Choroid plexus epithelial cell (primary cell): ENCODE measurements around the gene SLC29A1.

Experiments used
- DNase-seq: peaks from one replicate; pipeline ENCODE4 v3.0.0-alpha.2; 2010; ENCODE audit warnings: low read depth
- H3K4me3 ChIP-seq: 2 replicates; pipeline ENCODE4 v1.5.1; 2011; ENCODE audit warnings: low read depth, mild to moderate bottlenecking, control low read depth, low read length, moderate library complexity
- TF ChIP-seq, protein P1 (sequence below): conservative IDR thresholded peaks from 2 replicates; pipeline ENCODE4 v1.5.1; 2011; ENCODE audit warnings: low read depth, mild to moderate bottlenecking, control low read depth, inconsistent platforms, low read length, moderate library complexity

The SLC29A1 gene

DNA sequence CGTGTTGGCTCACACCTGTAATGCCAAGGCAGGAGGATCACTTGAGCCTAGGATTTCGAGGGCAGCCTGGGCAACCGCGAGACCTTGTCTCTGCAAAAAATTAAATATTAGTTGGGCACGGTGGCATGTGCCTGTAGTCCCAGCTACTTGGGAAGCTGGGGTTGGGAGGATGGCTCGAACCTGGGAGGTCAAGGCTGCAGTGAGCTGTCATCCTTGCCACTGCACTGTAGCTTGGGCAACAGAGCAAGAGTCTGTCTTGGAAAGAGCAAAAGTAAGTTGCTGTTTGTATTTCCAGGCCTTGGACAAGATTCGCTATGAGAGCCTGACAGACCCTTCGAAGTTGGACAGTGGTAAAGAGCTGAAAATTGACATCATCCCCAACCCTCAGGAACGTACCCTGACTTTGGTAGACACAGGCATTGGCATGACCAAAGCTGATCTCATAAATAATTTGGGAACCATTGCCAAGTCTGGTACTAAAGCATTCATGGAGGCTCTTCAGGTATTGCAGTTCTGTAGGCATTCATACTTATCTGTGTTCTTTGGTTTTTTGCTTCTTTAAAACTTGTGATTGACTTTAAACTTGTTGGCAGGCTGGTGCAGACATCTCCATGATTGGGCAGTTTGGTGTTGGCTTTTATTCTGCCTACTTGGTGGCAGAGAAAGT, 25.8 kb downstream of the SLC29A1 start:
- TF ChIP-seq, protein P1, sequence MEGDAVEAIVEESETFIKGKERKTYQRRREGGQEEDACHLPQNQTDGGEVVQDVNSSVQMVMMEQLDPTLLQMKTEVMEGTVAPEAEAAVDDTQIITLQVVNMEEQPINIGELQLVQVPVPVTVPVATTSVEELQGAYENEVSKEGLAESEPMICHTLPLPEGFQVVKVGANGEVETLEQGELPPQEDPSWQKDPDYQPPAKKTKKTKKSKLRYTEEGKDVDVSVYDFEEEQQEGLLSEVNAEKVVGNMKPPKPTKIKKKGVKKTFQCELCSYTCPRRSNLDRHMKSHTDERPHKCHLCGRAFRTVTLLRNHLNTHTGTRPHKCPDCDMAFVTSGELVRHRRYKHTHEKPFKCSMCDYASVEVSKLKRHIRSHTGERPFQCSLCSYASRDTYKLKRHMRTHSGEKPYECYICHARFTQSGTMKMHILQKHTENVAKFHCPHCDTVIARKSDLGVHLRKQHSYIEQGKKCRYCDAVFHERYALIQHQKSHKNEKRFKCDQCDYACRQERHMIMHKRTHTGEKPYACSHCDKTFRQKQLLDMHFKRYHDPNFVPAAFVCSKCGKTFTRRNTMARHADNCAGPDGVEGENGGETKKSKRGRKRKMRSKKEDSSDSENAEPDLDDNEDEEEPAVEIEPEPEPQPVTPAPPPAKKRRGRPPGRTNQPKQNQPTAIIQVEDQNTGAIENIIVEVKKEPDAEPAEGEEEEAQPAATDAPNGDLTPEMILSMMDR, result no peak
- DNase-seq, result no peak
- H3K4me3 ChIP-seq, result peak overlapping the region; percentile 76

DNA sequence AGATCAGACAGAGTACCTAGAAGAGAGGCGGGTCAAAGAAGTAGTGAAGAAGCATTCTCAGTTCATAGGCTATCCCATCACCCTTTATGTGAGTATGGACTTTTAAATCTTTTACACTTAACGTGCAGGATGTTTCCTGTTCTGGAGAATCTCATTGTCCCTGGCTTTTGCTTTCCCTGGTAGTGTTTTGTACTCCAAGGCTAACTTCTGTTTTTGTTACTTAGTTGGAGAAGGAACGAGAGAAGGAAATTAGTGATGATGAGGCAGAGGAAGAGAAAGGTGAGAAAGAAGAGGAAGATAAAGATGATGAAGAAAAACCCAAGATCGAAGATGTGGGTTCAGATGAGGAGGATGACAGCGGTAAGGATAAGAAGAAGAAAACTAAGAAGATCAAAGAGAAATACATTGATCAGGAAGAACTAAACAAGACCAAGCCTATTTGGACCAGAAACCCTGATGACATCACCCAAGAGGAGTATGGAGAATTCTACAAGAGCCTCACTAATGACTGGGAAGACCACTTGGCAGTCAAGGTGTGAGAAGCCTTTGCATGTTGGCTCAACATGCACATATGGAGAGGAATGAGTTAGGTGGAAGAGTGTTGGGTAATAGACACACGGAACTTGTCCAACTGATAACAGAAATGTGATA, 26.8 kb downstream of the SLC29A1 start:
- TF ChIP-seq, protein P1, result no peak
- DNase-seq, result no peak
- H3K4me3 ChIP-seq, result no peak overlapping the region

DNA sequence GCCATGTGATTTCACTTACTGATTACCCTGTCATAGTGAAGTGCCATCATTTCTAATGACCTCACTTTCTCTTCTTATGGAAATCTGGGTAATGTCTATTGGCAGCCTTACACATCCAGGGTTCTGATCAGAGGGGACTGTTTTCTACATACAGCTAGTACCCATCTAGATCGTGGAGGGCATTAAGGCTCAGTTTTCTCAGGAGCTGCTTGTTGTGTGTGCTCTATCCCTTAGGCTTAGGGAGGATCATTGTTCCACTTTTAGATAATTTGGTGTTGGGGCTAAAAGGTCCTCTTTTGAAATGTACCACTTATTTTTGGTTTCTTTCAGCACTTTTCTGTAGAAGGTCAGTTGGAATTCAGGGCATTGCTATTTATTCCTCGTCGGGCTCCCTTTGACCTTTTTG, 27.3 kb downstream of the SLC29A1 start:
- H3K4me3 ChIP-seq, result no peak overlapping the region

DNA sequence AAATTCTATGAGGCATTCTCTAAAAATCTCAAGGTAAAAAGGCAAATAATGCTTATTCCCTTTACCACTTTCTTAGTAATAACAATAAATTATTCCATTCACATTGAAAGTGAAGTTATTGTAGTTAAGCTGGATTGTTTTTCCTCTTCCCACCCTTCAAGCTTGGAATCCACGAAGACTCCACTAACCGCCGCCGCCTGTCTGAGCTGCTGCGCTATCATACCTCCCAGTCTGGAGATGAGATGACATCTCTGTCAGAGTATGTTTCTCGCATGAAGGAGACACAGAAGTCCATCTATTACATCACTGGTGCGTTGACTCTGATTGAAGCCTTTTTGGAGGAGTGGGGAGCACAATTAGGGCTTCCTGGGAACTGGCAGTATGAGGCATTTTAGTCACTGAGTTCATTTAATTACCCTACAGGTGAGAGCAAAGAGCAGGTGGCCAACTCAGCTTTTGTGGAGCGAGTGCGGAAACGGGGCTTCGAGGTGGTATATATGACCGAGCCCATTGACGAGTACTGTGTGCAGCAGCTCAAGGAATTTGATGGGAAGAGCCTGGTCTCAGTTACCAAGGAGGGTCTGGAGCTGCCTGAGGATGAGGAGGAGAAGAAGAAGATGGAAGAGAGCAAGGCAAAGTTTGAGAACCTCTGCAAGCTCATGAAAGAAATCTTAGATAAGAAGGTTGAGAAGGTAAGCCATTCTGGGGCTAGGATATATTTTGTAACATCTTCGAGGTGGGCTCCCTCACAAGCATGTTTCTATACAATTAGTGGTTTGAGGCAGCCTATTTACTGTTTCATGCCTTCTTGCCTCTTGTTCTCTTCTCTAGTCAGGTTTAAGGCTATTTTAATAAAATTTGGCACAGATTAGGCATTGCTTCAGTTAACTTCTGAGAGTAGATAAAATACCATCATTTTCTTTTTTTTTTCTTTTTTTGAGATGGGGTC, 28.5 kb downstream of the SLC29A1 start:
- TF ChIP-seq, protein P1, result no peak
- DNase-seq, result no peak
- no peak overlapping the region for H3K4me3 ChIP-seq

More for the DNA sequence above, 27.3 kb downstream of the SLC29A1 start:
- TF ChIP-seq, protein P1, result no peak
- no peak for DNase-seq

DNA sequence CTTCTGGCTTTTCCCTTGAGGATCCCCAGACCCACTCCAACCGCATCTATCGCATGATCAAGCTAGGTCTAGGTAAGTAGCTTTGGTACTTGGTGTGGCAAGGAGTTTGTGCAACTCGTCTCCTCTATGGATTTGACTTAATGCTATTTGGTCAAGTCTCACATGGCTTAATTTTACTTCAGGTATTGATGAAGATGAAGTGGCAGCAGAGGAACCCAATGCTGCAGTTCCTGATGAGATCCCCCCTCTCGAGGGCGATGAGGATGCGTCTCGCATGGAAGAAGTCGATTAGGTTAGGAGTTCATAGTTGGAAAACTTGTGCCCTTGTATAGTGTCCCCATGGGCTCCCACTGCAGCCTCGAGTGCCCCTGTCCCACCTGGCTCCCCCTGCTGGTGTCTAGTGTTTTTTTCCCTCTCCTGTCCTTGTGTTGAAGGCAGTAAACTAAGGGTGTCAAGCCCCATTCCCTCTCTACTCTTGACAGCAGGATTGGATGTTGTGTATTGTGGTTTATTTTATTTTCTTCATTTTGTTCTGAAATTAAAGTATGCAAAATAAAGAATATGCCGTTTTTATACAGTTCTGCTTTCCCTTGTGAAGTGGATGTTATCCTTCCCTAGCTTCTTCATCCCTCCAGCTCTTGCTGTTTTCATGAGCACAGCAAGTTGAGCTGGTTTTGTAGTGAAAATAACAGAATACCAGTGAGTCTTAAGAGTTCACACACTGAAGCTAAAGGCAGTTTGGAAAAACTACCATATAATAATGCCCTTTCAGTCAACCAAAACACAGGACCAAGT, 30.1 kb downstream of the SLC29A1 start:
- DNase-seq, result peak; percentile 42
- no peak overlapping the region for H3K4me3 ChIP-seq
- TF ChIP-seq, protein P1, result peak; percentile 66

DNA sequence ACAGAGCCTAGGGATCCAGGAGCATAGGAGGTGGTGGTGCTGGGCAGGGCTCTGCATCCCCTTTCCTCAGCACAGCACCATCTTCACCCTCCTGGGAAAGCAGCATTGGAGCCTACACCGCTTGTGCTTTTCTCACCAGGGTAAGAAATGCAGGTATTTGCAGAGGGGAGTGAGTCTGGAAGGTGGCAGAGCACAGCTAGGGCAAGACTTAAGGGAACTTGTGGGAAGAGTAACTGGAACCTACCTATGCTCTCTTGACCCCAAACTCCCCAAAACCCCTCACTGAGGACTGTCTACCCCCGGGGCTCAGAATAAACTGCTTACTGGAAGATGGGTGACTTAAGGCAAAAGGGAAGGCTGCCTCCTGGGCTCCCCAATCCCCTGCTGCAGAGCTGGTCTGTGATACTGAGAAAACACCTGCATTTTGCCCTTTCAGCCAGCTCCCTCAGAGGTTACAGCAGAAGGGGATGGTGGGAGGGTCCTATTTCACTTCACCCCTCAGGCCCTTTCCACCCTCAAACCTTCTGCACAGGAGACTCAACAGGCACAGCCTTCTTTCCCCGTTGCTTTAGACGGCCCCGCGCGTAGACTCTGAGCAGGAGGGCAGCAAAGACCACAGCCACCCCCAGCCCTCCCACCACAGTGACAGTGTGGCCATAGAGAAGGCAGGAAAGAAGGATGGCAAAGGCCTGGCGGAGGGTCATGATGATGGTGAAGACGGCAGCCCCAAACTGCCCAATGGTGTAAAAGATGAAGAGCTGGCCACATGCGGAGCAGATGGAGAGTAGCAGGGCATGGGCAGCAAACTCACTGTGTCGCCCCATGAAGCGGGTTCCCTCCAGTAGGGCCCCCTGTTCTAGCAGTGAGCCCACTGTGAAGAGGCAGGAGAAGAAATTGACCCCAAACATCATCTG, 31.1 kb downstream of the SLC29A1 start:
- no peak overlapping the region for H3K4me3 ChIP-seq
- TF ChIP-seq, protein P1, result no peak
- no peak for DNase-seq
